Stomach (tissue), 4 donors: Measurements from ENCODE around the gene RASL10B.

Experiments used
- CTCF ChIP-seq, 7 experiments: fragments of 450-650 bp in 4 of 7; fragments of 200-600 bp in 3 of 7; sonication (generic) in 3 of 7; IDR thresholded peaks; one replicate each; pipeline ENCODE4 v1.5.1; 2016 to 2019; ENCODE audit warnings: antibody characterized with exemption in 7 of 7, control low read depth in 2 of 7, mild to moderate bottlenecking in 1 of 7
- EP300 ChIP-seq: sonication (generic); formaldehyde crosslinking; IDR thresholded peaks from one replicate; pipeline ENCODE4 v1.6.1; 2017; ENCODE audit warnings: antibody characterized with exemption
- POLR2A ChIP-seq, 4 donors: fragments of 450-650 bp; IDR thresholded peaks; one replicate each; pipeline ENCODE4 v1.6.1; 2016; ENCODE audit warnings: antibody characterized with exemption in 4 of 4, control low read depth in 2 of 4, mild to moderate bottlenecking in 1 of 4, moderate library complexity in 1 of 4
- POLR2AphosphoS5 ChIP-seq, 3 donors: sonication (generic); formaldehyde crosslinking; IDR thresholded peaks; one replicate each; pipeline ENCODE4 v1.6.1; 2016; ENCODE audit warnings: antibody characterized with exemption in 3 of 3

GRCh38 chr17:35747540-35748017 lies 16.1 kb downstream of the RASL10B start:
- TF ChIP-seq CTCF (IDR thresholded peaks at IDR 0.05): peak in 5 of 7 experiments; percentile 78 to 96 (median 91)
- TF ChIP-seq POLR2AphosphoS5 (IDR thresholded peaks at IDR 0.05): peak in 1 of 3 donors; percentile 49
- TF ChIP-seq POLR2A (IDR thresholded peaks at IDR 0.05): no peak
- no peak for TF ChIP-seq EP300
